Omental fat pad (tissue), 4 donors: ENCODE data around the gene TIFAB. TPM values are rescaled to one million over a fixed set of nuclear protein-coding genes. Genes with fewer than 3 reads are reported as not detected.
A peak's percentile ranks its signal among the peaks of the same experiment; 100 is the strongest.
"Not testable (repeated sequence)": the region's sequence is repeated elsewhere in the genome, so short reads cannot be mapped to it uniquely, and the experiment has no call there.

Experiments
- ATAC-seq: fragments of 150-250 bp; one replicate; pipeline ENCODE4 v1.9.1; 2016; ENCODE audit warnings: mild to moderate bottlenecking, moderate library complexity; ENCODE audit not compliant: low FRiP score
- DNase-seq: peaks from one replicate; pipeline ENCODE4 v3.0.0-alpha.2; 2019; ENCODE audit warnings: low spot score
- CTCF ChIP-seq, 3 donors: fragments of 450-650 bp; IDR thresholded peaks; one replicate each; pipeline ENCODE4 v1.5.1; 2016 to 2017; ENCODE audit warnings: antibody characterized with exemption in 3 of 3, mild to moderate bottlenecking in 3 of 3, moderate library complexity in 2 of 3
- total RNA-seq, 4 donors: library from RNA; depleted of rRNA; stranded (reverse); fragments of >200 nt; gene quantifications; one replicate each; pipeline ENCODE4 v1.1.0, GENCODE V29; 2016

TIFAB gene
- not detected for total RNA-seq

- DNase-seq (no peak), ATAC-seq (no peak)
- TF ChIP-seq CTCF (IDR thresholded peaks at IDR 0.05), result no peak
These were observed at the start of gene TIFAB for GRCh38 chr5:135452321-135453030. Gene TIFAB (minus strand): TSS chr5:135452351. CDS start chr5:135449939, 2,412 bp downstream.

- ATAC-seq (no peak), DNase-seq (no peak)
- TF ChIP-seq CTCF (IDR thresholded peaks at IDR 0.05), result no peak
These were observed 46.5 kb upstream of the TIFAB start for GRCh38 chr5:135498637-135498995.

GRCh38 chr5:135497971-135498636, 46.0 kb upstream of the TIFAB start:
- no peak for ATAC-seq
- TF ChIP-seq CTCF (IDR thresholded peaks at IDR 0.05), result no peak
- no peak for DNase-seq

- not testable (repeated sequence) for DNase-seq, ATAC-seq
These were observed 43.4 kb upstream of the TIFAB start for GRCh38 chr5:135495531-135495930.

GRCh38 chr5:135494196-135494595, 42.0 kb upstream of the TIFAB start:
- DNase-seq (no peak), ATAC-seq (no peak)
- no peak for TF ChIP-seq CTCF (IDR thresholded peaks at IDR 0.05)

GRCh38 chr5:135493406-135494180, 41.4 kb upstream of the TIFAB start:
- DNase-seq (no peak), ATAC-seq (peak; percentile 84)
- TF ChIP-seq CTCF (IDR thresholded peaks at IDR 0.05), result no peak

GRCh38 chr5:135492319-135492626, 40.1 kb upstream of the TIFAB start:
- no peak for ATAC-seq
- no peak for DNase-seq
- TF ChIP-seq CTCF (IDR thresholded peaks at IDR 0.05), result no peak
